Natural killer cell (primary cell): ENCODE results near the gene CPB1. TPM values are rescaled to one million over a fixed set of nuclear protein-coding genes. Genes with fewer than 3 reads are reported as not detected.

Experiments used
- ATAC-seq, 3 donors: fragments of 150-1000 bp in 2 of 3; fragments of 200-7000 bp in 1 of 3; cut with Tn5 transposase; 1 replicate in 1 of 3; 2 replicates in 2 of 3; pipeline ENCODE4 v1.10.0; 2021; ENCODE audit warnings: mild to moderate bottlenecking in 2 of 3, moderate library complexity in 2 of 3
- DNase-seq, 2 donors: peaks; one replicate each; pipeline versions ENCODE4 v3.0.0 to v3.0.0-alpha.2; 2013 to 2021; ENCODE audit warnings: mixed read lengths in 1 of 2
- H3K27ac ChIP-seq: one replicate; pipeline ENCODE4 v1.5.1; 2013; ENCODE audit warnings: mild to moderate bottlenecking, low read length
- H3K27me3 ChIP-seq: one replicate; pipeline ENCODE4 v1.6.1; 2013; ENCODE audit warnings: low read length; ENCODE audit not compliant: control insufficient read depth, insufficient read depth
- H3K36me3 ChIP-seq: one replicate; pipeline ENCODE4 v1.6.1; 2013; ENCODE audit warnings: low read length; ENCODE audit not compliant: control insufficient read depth, insufficient read depth
- H3K4me1 ChIP-seq: one replicate; pipeline ENCODE4 v1.6.1; 2013; ENCODE audit warnings: low read length; ENCODE audit not compliant: control insufficient read depth, insufficient read depth
- H3K4me3 ChIP-seq: one replicate; pipeline ENCODE4 v1.5.1; 2013; ENCODE audit warnings: low read length
- H3K9me3 ChIP-seq: one replicate; pipeline ENCODE4 v1.6.1; 2013; ENCODE audit warnings: low read length; ENCODE audit not compliant: control insufficient read depth, insufficient read depth
- H3K27ac Mint-ChIP-seq, 2 donors: one replicate each; pipeline ENCODE4 v1.8.0; 2022; ENCODE audit warnings: mild to moderate bottlenecking in 2 of 2, mixed read lengths in 2 of 2, moderate library complexity in 1 of 2
- H3K27me3 Mint-ChIP-seq, 2 donors: one replicate each; pipeline ENCODE4 v1.8.0; 2022; ENCODE audit warnings: low read depth in 2 of 2, mixed read lengths in 2 of 2
- H3K36me3 Mint-ChIP-seq: one replicate; pipeline ENCODE4 v1.8.0; 2022; ENCODE audit warnings: mixed read lengths
- H3K4me1 Mint-ChIP-seq, 2 donors: one replicate each; pipeline ENCODE4 v1.8.0; 2022; ENCODE audit warnings: mixed read lengths in 2 of 2
- H3K4me3 Mint-ChIP-seq: one replicate; pipeline ENCODE4 v1.8.0; 2022; ENCODE audit warnings: mild to moderate bottlenecking, moderate library complexity, mixed read lengths
- H3K9me3 Mint-ChIP-seq, 2 donors: one replicate each; pipeline ENCODE4 v1.8.0; 2022; ENCODE audit warnings: mixed read lengths in 2 of 2
- WGBS: methylation state at CpG from one replicate; pipeline ENCODE4 v1.1.7; 2013; ENCODE audit warnings: missing lambda C conversion rate; ENCODE audit not compliant: insufficient coverage; 5-methylcytosine and 5-hydroxymethylcytosine counted together
- intact Hi-C: fragments of 100-400 bp; cut with micrococcal nuclease; formaldehyde crosslinking; loops from one replicate; pipeline ENCODE4 v1.14.2; 2022
- total RNA-seq, 4 donors: library from RNA; stranded (reverse); fragments of 120-200 nt in 1 of 4; gene quantifications; one replicate each; pipeline versions ENCODE4 v1.2.3 to v1.2.4, GENCODE V29; 2013 to 2022
- TF ChIP-seq, protein P1 (sequence below): fragments of 200-600 bp; IDR thresholded peaks from one replicate; pipeline ENCODE4 v1.8.0; 2022; ENCODE audit warnings: antibody characterized with exemption

CPB1 gene
- total RNA-seq, 3 donors from 2014 or later (not counting 1 experiment from before 2014, with no cell fraction given), result not detected

DNA sequence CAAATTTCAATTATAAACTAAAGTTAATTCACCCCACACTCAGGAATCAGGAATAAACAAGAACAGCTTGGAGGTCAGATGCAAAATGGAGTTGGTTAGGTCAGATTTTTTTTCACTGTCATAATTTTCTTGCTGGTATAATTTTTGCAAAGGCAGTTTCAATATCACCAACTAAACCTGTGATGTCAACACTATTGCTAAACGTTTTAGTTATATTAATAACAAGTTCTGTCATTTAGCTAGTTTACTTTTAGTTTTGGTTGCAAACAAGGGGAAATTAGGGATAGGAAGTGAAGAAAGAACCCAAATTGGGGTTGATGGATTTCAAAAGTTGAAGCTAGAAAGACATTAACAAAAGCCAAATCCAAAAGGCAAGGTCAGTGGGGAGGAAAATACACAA lies 4.6 kb upstream of the CPB1 start:
- H3K4me1 Mint-ChIP-seq, result no peaks in the 10 kb centered on the region
- ATAC-seq (no peak), DNase-seq (no peak)
- Histone ChIP-seq H3K27ac (no peak overlapping the region), H3K27me3 (peaks cover under 1% of the 10 kb centered on the region), H3K9me3 (no peaks in the 10 kb centered on the region), H3K4me3 (no peak overlapping the region), H3K4me1 (no peaks in the 10 kb centered on the region), H3K36me3 (no peaks in the 10 kb centered on the region)
- H3K9me3 Mint-ChIP-seq, result no peaks in the 10 kb centered on the region
- TF ChIP-seq, protein P1, sequence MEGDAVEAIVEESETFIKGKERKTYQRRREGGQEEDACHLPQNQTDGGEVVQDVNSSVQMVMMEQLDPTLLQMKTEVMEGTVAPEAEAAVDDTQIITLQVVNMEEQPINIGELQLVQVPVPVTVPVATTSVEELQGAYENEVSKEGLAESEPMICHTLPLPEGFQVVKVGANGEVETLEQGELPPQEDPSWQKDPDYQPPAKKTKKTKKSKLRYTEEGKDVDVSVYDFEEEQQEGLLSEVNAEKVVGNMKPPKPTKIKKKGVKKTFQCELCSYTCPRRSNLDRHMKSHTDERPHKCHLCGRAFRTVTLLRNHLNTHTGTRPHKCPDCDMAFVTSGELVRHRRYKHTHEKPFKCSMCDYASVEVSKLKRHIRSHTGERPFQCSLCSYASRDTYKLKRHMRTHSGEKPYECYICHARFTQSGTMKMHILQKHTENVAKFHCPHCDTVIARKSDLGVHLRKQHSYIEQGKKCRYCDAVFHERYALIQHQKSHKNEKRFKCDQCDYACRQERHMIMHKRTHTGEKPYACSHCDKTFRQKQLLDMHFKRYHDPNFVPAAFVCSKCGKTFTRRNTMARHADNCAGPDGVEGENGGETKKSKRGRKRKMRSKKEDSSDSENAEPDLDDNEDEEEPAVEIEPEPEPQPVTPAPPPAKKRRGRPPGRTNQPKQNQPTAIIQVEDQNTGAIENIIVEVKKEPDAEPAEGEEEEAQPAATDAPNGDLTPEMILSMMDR, result no peak
- intact Hi-C loops, result no loop called here
- H3K4me3 Mint-ChIP-seq, result no peak overlapping the region
- no peaks in the 10 kb centered on the region for H3K36me3 Mint-ChIP-seq
- H3K27ac Mint-ChIP-seq, result no peak overlapping the region
- no CpG with 5 or more reads among the region's 1 CpG for WGBS
- H3K27me3 Mint-ChIP-seq, result peaks cover 4 to 8% of the 10 kb centered on the region in 2 donors

DNA sequence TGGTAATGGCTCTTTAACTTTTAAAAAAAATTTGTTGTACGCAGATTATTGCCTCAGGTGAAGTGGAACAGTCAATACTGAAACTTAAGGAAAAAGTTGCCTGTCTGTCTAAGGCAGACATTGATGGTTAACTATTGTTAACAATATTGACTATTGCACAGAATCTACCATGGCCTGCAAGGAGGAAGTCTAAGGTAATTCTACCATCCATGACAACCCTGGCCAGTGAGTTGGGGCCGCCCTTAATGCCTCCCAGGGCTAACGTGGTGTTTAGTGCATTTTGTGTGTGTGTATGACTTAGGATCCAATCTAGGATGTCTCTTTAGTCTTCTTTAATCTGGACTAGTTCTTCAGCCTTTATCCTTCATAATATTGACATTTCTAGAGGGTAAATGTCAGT lies 2.1 kb upstream of the CPB1 start:
- H3K27me3 Mint-ChIP-seq, result no peaks in the 10 kb centered on the region
- H3K4me3 Mint-ChIP-seq, result no peak overlapping the region
- no peaks in the 10 kb centered on the region for H3K36me3 Mint-ChIP-seq
- Histone ChIP-seq H3K9me3 (no peaks in the 10 kb centered on the region), H3K4me3 (no peak overlapping the region), H3K27ac (no peak overlapping the region), H3K4me1 (no peaks in the 10 kb centered on the region), H3K36me3 (no peaks in the 10 kb centered on the region), H3K27me3 (peaks cover 2% of the 10 kb centered on the region)
- 79% methylated on average over 2 of the region's 3 CpGs for WGBS
- H3K4me1 Mint-ChIP-seq, result no peaks in the 10 kb centered on the region
- no peak for DNase-seq
- no peak for ATAC-seq
- intact Hi-C loops, result no loop called here
- H3K9me3 Mint-ChIP-seq, result no peaks in the 10 kb centered on the region
- TF ChIP-seq, protein P1, result no peak
- no peak overlapping the region for H3K27ac Mint-ChIP-seq

DNA sequence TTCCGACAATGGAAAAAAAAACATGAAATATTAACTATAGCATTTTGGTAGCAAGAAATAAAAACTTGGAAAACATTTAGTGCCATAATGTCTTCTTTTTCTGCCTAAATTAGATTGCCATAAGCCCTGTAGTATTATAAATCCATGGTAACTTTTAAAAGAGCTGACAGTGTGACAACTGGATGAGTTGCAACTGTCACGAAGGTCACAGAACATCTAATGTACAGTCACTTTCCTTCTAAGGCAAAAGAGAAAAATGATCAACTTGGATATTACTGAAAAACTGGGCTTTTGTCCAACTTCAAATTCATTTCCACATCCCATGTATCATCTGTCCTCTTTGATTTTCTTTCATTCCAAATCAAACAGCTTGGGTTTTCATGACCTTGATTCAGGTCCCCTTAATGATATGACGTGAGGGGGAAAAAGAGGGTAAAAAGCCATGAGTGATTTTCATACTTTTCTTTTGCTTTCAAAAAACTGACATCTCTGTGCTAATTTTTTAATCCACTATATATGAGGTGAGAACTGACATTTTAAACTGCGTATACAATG lies 602 bp downstream of the CPB1 start:
- WGBS, result 40% methylated on average over 1 of the region's 4 CpGs

More for the DNA sequence above, 602 bp downstream of the CPB1 start:
- Mint-ChIP-seq H3K27ac (no peak overlapping the region), H3K4me3 (no peak overlapping the region), H3K9me3 (no peaks in the 10 kb centered on the region), H3K36me3 (no peaks in the 10 kb centered on the region), H3K27me3 (peaks cover 0 to 2% of the 10 kb centered on the region in 2 donors), H3K4me1 (no peaks in the 10 kb centered on the region)
- Histone ChIP-seq H3K27ac (no peak overlapping the region), H3K27me3 (peaks cover 2% of the 10 kb centered on the region), H3K9me3 (no peaks in the 10 kb centered on the region), H3K4me1 (no peaks in the 10 kb centered on the region), H3K4me3 (no peak overlapping the region), H3K36me3 (no peaks in the 10 kb centered on the region)
- no peak for ATAC-seq
- TF ChIP-seq, protein P1, result no peak
- intact Hi-C loops, result no loop called here
- no peak for DNase-seq
